ENCODE measurements around the gene PIP5K1B.

Gene PIP5K1B

GRCh38 chr9:68942790-68943189, 237.8 kb downstream of the PIP5K1B start:
- TF ChIP-seq CTCF (conservative IDR thresholded peaks at IDR 0.05) = no peak
- no peak overlapping the region for H3K27ac ChIP-seq

- TF ChIP-seq CTCF (conservative IDR thresholded peaks at IDR 0.05) = no peak
- H3K27ac ChIP-seq = no peak overlapping the region
Measured at GRCh38 chr9:68947015-68947414, 242.0 kb downstream of the PIP5K1B start.

GRCh38 chr9:68947842-68948569, 243.0 kb downstream of the PIP5K1B start:
- TF ChIP-seq CTCF (conservative IDR thresholded peaks at IDR 0.05) = no peak
- no peak overlapping the region for H3K27ac ChIP-seq

GRCh38 chr9:68949271-68950000, 244.4 kb downstream of the PIP5K1B start:
- 0 out of 2 replicates have a peak, but pooled peaks have one; percentile 15 for TF ChIP-seq CTCF (conservative IDR thresholded peaks at IDR 0.05)
- no peak overlapping the region for H3K27ac ChIP-seq

GRCh38 chr9:68950188-68950587, 245.1 kb downstream of the PIP5K1B start:
- no peak overlapping the region for H3K27ac ChIP-seq
- no peak for TF ChIP-seq CTCF (conservative IDR thresholded peaks at IDR 0.05)

- H3K27ac ChIP-seq = no peak overlapping the region
- TF ChIP-seq CTCF (conservative IDR thresholded peaks at IDR 0.05) = no peak
Measured at GRCh38 chr9:68950689-68951088, 245.6 kb downstream of the PIP5K1B start.

GRCh38 chr9:68951879-68952659, 247.0 kb downstream of the PIP5K1B start:
- TF ChIP-seq CTCF (conservative IDR thresholded peaks at IDR 0.05) = no peak
- H3K27ac ChIP-seq = no peak overlapping the region
